Measurements from ENCODE around the gene CNTN2.

The CNTN2 gene

DNA sequence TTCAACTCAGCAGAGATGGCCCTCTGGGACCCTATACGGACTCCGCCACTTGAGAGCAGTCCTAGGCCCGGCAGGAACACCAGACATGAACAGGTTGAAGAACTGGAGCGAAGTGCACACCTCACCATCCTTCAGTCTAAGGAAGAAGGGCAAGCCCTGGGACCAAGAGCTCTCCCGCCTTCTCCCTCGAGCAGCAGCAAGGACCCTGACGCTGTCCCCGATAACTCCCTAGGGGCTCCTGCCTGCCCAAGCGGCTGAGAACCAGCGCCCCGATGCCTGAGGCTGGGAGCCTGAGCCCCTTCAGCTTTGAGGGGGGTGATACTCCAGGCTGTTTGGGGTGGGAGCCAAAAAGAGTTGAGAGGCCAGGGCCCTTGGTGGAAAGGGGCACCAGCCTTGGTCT, 31.1 kb downstream of the CNTN2 start:
- no peak for DNase-seq (ENCODE audit: low spot score)

DNA sequence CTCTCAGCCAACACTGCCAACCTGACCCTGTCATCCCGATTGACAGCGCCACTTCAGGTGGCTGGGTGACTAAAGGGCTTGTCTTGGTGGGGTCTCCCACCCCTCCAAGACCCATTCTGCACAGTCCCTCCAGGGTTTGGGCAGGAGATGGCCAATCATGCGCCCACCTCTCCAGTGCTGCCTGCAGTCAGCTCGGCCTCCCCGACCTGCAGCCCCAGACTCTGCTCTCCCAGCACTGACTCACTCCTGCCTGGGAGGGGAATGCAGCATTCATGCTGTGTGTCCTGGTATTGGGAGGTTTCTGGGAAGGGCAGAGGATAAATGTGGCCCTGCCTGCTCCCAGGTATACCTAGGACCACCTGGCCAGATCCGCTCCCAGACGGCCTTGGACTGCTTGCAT, 31.5 kb downstream of the CNTN2 start:
- DNase-seq (ENCODE audit: low spot score) = no peak

GRCh38 chr1:205075642-205076155, 32.7 kb downstream of the CNTN2 start:
- no peak for DNase-seq (ENCODE audit: low spot score)

GRCh38 chr1:205076245-205076761, 33.3 kb downstream of the CNTN2 start:
- no peak for DNase-seq (ENCODE audit: low spot score)

DNA sequence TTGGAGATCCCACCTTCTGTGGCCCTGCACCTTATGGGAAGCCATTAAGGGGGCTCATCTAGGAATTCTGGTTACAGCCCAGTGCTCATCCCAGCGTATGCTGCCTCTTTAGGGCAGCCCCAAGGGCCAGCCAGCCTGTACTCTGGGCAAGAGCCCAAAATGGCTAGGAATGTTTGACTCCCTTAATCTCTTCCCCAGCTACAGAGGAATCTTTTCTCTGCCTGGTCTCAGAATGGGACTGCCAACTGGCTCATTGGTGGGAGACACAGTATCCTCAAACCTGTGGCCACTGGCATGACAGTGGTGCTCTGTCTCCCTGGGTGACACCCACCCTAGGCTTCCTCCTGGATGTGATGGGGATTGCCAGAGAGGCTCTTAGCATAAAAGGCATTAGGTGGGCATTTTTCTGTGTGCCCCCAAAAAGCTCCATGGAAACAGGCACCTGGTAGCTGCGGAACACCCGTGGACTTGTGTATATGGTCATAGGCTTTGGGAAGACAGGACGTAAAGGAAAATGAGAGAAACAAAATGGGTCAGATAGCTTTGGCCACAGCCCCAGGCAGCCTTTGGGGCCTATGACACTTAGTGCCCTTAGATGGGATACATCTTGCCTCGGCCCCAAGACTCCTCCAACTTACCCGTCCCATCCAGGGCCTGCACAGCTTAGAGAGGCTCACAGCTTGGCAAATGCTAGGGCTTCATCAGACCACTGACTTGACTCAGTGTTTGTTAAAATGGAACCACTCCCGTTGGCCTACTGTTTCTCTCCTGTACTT, 34.3 kb downstream of the CNTN2 start:
- DNase-seq (ENCODE audit: low spot score) = no peak

DNA sequence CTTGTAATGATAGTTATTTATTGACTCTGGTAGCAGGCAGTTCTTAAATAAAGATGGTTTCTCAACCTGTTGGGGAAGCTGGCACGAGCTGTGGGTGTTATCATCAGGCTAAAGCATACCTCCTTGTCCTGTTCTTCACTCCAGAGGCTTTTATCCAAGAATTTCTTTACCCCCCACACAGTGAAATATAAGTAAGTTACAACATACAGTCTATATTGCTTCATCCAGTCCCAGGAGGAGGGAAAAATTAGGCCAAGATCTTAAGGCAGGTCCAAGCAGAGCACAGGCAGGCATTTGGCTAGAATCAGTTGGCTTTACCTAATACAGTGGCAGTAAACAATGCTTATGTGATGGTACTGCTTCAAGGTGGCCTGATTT, 34.9 kb downstream of the CNTN2 start:
- no peak for DNase-seq (ENCODE audit: low spot score)

DNA sequence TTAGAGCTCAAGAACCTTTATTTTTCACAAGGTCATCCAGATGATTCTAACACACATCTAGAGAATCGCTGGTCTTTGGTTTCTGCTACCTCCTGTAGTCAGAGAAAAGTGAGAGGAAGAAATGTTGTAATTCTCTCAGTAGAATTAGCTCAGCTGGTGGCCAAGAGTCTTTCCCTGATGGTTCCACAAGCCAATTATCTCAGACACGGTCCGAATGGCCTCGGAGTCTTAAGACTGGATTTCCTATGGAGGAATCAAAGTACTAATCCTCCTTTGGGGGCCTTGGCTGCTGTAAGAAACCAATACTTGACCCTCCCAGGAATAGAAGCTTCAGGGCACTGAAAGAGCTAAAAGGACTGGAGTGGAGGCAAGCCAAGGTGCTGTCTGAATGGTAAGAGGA, 39.4 kb downstream of the CNTN2 start:
- no peak for DNase-seq (ENCODE audit: low spot score)

DNA sequence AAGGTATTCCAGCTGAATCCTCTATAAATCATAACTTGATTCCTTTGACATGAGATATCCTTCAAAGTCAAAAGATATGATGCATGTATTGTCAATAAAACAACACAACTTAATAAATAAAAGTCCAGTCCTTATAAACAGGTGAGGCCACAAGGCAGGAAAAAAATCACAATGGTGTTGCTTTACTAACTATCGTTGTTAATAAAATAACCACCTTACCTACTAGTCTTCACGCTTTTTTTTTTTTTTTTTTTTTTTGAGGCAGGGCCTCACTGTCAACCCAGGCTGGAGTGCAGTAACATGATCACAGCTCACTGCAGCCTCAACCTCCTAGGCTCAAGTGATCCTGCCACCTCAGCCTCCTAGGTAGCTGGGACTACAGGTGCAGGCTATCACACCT, 41.3 kb downstream of the CNTN2 start, which contains the start of gene TMEM81:
TMEM81 (minus strand) TSS at position 101 of the 400 bp plus-strand sequence. CDS start 140 bp downstream, outside the sequence.
- no peak for DNase-seq (ENCODE audit: low spot score)

GRCh38 chr1:205088341-205088740, 45.3 kb downstream of the CNTN2 start:
- DNase-seq (ENCODE audit: low spot score) = no peak

DNA sequence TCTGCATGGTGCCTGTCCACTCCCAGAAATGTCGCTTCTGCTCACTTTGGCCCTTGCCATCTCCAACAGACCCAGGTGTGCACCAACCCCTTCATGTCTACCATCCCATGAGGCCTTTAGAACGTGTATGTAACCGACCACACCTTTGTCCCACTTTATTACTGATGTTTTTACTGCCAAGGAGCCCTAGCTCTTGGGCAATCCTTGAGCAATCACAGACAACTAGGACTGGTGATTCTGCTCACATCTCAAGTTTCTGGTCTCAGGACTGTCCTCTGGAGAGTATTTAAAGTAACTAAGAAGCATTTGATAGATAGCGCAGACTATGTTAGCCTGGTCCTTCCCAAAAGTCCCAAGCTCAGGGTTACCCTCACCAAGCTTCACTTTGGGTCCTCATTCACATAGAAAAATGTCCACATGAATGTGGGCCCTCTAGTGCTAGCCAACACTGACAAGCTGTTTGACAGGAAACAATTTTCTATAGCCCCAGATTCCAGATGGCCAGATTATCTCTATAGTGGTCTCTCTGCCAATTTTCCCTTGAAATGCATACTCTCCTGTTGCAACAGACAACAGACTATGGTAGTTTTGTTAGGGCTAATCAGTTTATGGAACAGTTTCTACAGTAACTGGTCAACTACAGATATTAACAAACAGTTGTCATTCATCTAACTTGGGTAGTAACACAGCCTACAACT, 48.2 kb downstream of the CNTN2 start:
- DNase-seq (ENCODE audit: low spot score) = no peak

DNA sequence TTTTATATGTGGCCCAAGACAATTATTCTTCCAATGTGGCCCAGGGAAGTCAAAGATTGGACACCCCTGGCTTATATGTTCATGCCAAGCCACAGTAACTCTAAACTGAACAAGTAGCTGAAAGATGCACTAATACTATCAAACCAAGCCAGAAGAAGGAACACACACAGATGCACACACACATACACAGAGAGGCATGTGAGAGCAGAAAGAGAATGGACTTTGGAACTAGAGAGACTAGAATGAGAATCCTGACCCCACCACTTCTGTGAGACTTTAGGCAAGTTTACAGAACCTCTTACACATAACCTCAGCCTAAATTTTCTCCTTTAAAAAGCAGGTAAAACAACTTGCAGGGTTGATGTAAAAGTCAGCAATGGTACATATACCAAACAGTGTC, 52.4 kb downstream of the CNTN2 start:
- DNase-seq (ENCODE audit: low spot score) = no peak

DNA sequence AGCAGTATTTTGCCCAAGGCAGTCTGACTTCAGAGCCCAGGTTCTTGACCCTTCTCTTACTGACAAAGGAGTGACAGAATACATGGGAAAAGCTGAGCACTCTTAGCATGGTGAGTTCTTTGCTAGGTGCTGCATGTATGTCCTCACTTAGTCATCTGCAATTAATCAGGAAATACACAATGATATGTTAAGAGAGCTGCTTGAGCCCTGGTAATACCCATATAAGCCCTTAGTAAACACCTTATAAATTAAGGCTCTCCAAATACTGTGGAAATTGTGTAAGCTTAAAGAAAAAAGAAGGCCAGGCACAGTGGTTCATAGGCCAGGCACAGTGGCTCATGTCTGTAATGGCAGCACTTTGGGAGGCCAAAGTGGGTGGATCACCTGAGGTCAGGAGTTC, 55.2 kb downstream of the CNTN2 start:
- DNase-seq (ENCODE audit: low spot score) = no peak

- no peak for DNase-seq (ENCODE audit: low spot score)
Measured at GRCh38 chr1:205102404-205102803, 59.4 kb downstream of the CNTN2 start.

GRCh38 chr1:205107327-205107726, 64.3 kb downstream of the CNTN2 start:
- DNase-seq (ENCODE audit: low spot score) = no peak

DNA sequence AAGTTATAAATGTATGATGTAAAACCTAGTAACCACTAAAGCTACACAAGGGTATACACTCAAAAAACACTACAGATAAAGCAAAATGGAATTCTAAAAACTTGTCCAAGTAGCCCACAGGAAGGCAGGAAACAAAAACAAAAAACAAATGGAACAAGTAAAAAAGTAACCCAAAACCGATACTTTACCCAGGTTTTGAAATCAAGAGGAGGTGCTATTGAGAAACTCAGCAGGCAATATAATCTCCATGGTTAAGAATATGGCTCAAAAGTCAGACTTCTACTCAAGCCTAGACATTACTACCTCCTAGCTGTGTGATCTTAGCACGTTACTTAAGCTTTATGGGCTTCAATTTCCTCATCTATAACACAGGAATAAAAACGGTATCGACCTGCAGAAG, 65.5 kb downstream of the CNTN2 start:
- DNase-seq (ENCODE audit: low spot score) = no peak

DNA sequence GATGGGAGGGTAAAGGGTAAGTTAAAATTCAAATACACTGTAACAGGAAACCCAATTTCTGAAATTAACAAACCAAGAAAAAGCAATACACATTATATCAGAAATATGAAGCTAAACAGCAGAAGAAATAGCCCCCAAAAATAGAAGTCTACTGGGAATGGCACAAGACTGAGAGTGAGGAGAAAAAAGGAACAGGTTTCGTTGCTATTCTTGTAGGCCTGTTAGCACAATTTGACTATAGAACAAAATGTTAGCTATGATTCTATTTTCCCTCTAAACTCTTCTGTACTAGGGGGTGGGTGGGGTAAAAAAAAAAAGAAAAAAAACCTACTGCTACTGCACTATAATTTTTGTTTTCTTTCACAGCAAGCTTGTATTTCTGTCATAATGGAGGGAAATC, 66.3 kb downstream of the CNTN2 start:
- no peak for DNase-seq (ENCODE audit: low spot score)

GRCh38 chr1:205109711-205110110, 66.7 kb downstream of the CNTN2 start:
- DNase-seq (ENCODE audit: low spot score) = no peak

DNA sequence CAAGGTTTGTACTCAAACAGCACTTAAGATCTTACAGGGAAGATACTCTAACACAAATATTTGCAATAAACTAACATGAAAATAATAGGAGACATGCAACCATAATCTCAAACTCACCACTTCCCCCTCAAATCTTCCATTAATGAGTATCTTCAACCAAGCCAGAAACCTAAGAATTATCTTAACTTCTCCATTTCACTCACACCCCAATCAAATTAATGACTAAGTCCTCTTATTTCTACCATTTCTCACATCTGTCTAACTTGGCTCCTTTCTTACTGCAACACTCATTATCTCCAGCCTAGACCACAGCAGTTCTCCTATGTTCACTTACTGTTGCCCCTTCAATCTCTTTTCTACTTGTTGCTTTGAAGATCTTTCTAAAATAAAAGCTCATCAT, 68.3 kb downstream of the CNTN2 start:
- DNase-seq (ENCODE audit: low spot score) = no peak

GRCh38 chr1:205118752-205119151, 75.7 kb downstream of the CNTN2 start:
- DNase-seq (ENCODE audit: low spot score) = no peak

- peak; percentile 65 for DNase-seq (ENCODE audit: low spot score)
Measured at GRCh38 chr1:205121660-205122488, 78.9 kb downstream of the CNTN2 start, which contains the start of gene RBBP5. Gene RBBP5, minus strand, starts transcription at chr1:205121978. Its CDS starts 105 bp downstream, at chr1:205121873.

- no peak for DNase-seq (ENCODE audit: low spot score)
Measured at GRCh38 chr1:205122489-205122882, 79.5 kb downstream of the CNTN2 start.

DNA sequence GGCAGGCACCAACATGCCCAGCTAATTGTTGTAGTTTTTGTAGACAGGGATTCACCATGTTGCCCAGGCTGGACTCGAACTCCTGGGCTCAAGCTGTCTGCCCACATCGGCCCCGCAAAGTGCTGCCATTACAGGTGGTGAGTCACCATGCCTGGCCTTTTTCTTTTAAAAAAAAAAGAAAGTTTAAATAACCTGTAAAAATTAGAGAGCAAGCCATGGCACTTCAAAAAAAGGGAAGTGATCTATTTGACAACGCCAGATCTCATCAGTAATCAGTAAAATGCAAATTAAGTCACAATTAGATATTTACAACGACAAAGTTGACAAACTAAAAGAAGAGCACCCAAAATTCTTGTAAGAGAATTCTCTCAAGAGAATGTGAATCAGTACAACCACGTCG, 81.7 kb downstream of the CNTN2 start:
- no peak for DNase-seq (ENCODE audit: low spot score)
